Neutrophil (primary cell): ENCODE data around the gene KRT32.

Source experiments
- H3K27ac ChIP-seq: fragments of 200-600 bp; sonication (generic); 2 replicates; pipeline ENCODE4 v1.5.1; 2016; ENCODE audit warnings: mild to moderate bottlenecking, moderate library complexity
- H3K27me3 ChIP-seq: fragments of 200-600 bp; sonication (generic); 2 replicates; pipeline ENCODE4 v1.6.0; 2016; ENCODE audit warnings: mild to moderate bottlenecking
- H3K36me3 ChIP-seq: fragments of 200-600 bp; sonication (generic); 2 replicates; pipeline ENCODE4 v1.5.1; 2017
- H3K4me1 ChIP-seq, 2 experiments: fragments of 200-600 bp in 1 of 2; sonication (generic) in 1 of 2; 1 replicate in 1 of 2; 2 replicates in 1 of 2; pipeline versions ENCODE4 v1.5.1 to v1.6.1; 2013 to 2016; ENCODE audit warnings: low read depth in 1 of 2, low read length in 1 of 2, mild to moderate bottlenecking in 1 of 2, moderate library complexity in 1 of 2; ENCODE audit not compliant: control insufficient read depth in 1 of 2, insufficient read depth in 1 of 2
- H3K4me3 ChIP-seq, 2 experiments: fragments of 200-600 bp in 1 of 2; sonication (generic) in 1 of 2; 1 replicate in 1 of 2; 2 replicates in 1 of 2; pipeline ENCODE4 v1.5.1; 2013 to 2016; ENCODE audit warnings: low read depth in 1 of 2, low read length in 1 of 2, mild to moderate bottlenecking in 1 of 2, moderate library complexity in 1 of 2
- H3K9me3 ChIP-seq: fragments of 200-600 bp; sonication (generic); 2 replicates; pipeline ENCODE4 v1.5.1; 2016
- CTCF ChIP-seq: fragments of 200-600 bp; sonication (generic); IDR thresholded peaks from 2 replicates; pipeline ENCODE4 v1.5.1; 2016; ENCODE audit warnings: antibody characterized with exemption

KRT32 gene

GRCh38 chr17:41468346-41468745 lies 1.2 kb upstream of the KRT32 start:
- H3K36me3 ChIP-seq: no peaks in the 10 kb centered on the region
- H3K4me3 ChIP-seq: no peak overlapping the region
- H3K27me3 ChIP-seq: peaks cover 14% of the 10 kb centered on the region
- no peaks in the 10 kb centered on the region for H3K4me1 ChIP-seq
- TF ChIP-seq CTCF: no peak
- no peak overlapping the region for H3K27ac ChIP-seq
- no peaks in the 10 kb centered on the region for H3K9me3 ChIP-seq

- peaks cover 14% of the 10 kb centered on the region for H3K27me3 ChIP-seq
- H3K9me3 ChIP-seq: no peaks in the 10 kb centered on the region
- no peaks in the 10 kb centered on the region for H3K36me3 ChIP-seq
- no peak overlapping the region for H3K27ac ChIP-seq
- no peak for TF ChIP-seq CTCF
- no peaks in the 10 kb centered on the region for H3K4me1 ChIP-seq
- H3K4me3 ChIP-seq: no peak overlapping the region
These were observed 375 bp upstream of the KRT32 start for GRCh38 chr17:41467561-41467960.

GRCh38 chr17:41464682-41465081 lies 2.5 kb downstream of the KRT32 start:
- H3K9me3 ChIP-seq: no peaks in the 10 kb centered on the region
- TF ChIP-seq CTCF: no peak
- no peak overlapping the region for H3K27ac ChIP-seq
- no peaks in the 10 kb centered on the region for H3K4me1 ChIP-seq
- H3K27me3 ChIP-seq: peaks cover 9% of the 10 kb centered on the region
- H3K4me3 ChIP-seq: no peak overlapping the region
- no peaks in the 10 kb centered on the region for H3K36me3 ChIP-seq

- TF ChIP-seq CTCF: no peak
- Histone ChIP-seq H3K27me3 (peaks cover 9% of the 10 kb centered on the region), H3K9me3 (no peaks in the 10 kb centered on the region), H3K4me3 (no peak overlapping the region), H3K27ac (no peak overlapping the region), H3K36me3 (no peaks in the 10 kb centered on the region), H3K4me1 (no peaks in the 10 kb centered on the region)
These were observed 3.0 kb downstream of the KRT32 start for GRCh38 chr17:41464173-41464572.

- no peaks in the 10 kb centered on the region for H3K4me1 ChIP-seq
- no peak overlapping the region for H3K4me3 ChIP-seq
- no peaks in the 10 kb centered on the region for H3K36me3 ChIP-seq
- H3K9me3 ChIP-seq: no peaks in the 10 kb centered on the region
- no peak for TF ChIP-seq CTCF
- peaks cover 9% of the 10 kb centered on the region for H3K27me3 ChIP-seq
- no peak overlapping the region for H3K27ac ChIP-seq
These were observed 3.4 kb downstream of the KRT32 start for GRCh38 chr17:41463746-41464145.

- Histone ChIP-seq H3K27ac (no peak overlapping the region), H3K4me1 (no peaks in the 10 kb centered on the region), H3K36me3 (no peaks in the 10 kb centered on the region), H3K27me3 (peaks cover 13% of the 10 kb centered on the region), H3K4me3 (no peak overlapping the region), H3K9me3 (no peaks in the 10 kb centered on the region)
- TF ChIP-seq CTCF: no peak
These were observed 4.5 kb downstream of the KRT32 start for GRCh38 chr17:41462705-41463104.
